ENCODE results near the gene FANCE. TPM values are rescaled to one million over a fixed set of nuclear protein-coding genes. Genes with fewer than 3 reads are reported as not detected.

Gene FANCE
- total RNA-seq, 1 donor from 2014 or later: 19.6 TPM

DNA sequence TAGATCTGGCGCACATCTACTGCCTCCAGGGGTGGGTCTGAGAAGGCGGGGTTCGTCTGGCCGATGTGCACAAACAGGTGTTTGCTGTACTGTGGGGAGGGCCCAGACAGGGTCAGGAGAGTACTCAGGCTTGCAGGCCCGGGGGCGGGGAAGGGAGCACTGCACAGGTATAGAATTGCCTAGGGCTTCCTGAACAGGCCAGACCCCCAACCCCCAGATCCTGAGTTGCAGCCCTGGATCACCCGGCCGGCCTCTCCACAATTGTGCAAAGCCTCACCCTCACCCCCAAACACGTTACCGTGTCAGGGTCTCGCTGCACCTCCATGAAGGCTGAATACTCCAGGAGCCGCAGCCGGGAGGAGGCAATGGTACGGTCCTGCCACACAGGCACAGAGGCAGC, 23.9 kb downstream of the FANCE start:
- intact Hi-C loops (cut with micrococcal nuclease): no loop called here
- DNase-seq: no peak
- H3K27me3 Mint-ChIP-seq: no peaks in the 10 kb centered on the region
- peaks cover 15% of the 10 kb centered on the region for H3K4me1 Mint-ChIP-seq
- H3K4me3 Mint-ChIP-seq: no peak overlapping the region
- peaks cover 29% of the 10 kb centered on the region for H3K36me3 Mint-ChIP-seq (ENCODE audit: low read depth)
- H3K27ac Mint-ChIP-seq: no peak overlapping the region
- no peaks in the 10 kb centered on the region for H3K9me3 Mint-ChIP-seq

DNA sequence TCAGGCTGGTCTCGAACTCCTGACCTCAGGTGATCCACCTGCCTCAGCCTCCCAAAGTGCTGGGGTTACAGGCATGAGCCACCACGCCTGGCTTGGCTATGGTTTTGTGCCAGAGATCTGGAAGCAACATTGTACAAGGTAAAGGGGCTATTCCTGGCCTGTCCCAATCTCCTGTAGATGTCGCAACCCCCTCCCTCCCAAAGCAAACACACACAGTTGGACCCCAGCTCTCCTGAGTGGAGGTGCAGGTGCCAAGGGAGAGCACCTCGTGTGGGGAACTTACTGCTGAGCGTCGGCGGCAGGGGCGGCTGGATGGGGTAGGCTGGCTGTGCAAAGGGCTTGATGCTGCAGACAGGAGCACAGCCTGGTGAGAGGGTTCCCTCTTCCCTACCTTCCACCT, 24.9 kb downstream of the FANCE start:
- DNase-seq: no peak
- Mint-ChIP-seq H3K4me3 (no peak overlapping the region), H3K4me1 (peaks cover 8% of the 10 kb centered on the region), H3K9me3 (no peaks in the 10 kb centered on the region), H3K27me3 (no peaks in the 10 kb centered on the region), H3K36me3 (ENCODE audit: low read depth) (peaks cover 19% of the 10 kb centered on the region), H3K27ac (no peak overlapping the region)
- intact Hi-C loops (cut with micrococcal nuclease): no loop called here

DNA sequence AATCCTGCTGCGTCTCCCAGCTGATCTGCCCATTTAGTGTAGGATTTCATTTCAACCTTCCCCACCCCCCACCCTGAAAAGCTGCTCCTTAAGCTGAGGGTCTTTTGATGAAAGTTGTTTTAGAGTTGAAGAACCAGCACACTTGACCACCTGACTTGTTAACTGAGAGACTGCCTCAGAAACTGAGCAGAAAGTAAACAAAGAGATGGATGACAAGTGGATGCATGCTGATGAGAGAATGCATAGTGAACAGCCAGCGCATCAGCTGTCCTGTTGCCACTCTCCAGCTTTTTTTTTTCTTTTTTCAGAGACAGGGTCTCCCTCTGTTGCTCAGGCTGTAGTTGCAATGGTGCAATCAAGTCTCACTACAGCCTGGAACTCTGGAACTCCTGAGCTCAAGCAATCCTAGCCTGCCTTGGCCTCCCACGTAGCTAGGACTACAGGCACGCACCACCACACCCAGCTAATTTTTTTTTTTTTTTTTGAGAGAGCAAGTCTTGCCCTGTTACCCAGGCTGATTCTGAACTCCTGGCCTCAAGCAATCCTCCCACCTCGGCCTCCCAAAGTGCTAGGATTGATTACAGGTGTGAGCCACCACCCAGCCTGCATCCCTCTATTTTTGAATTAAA, 25.5 kb downstream of the FANCE start:
- H3K27ac Mint-ChIP-seq: no peak overlapping the region
- DNase-seq: no peak
- intact Hi-C loops (cut with micrococcal nuclease): no loop called here
- no peaks in the 10 kb centered on the region for H3K9me3 Mint-ChIP-seq
- no peak overlapping the region for H3K4me3 Mint-ChIP-seq
- peaks cover 13% of the 10 kb centered on the region for H3K36me3 Mint-ChIP-seq (ENCODE audit: low read depth)
- H3K27me3 Mint-ChIP-seq: no peaks in the 10 kb centered on the region
- peaks cover 3% of the 10 kb centered on the region for H3K4me1 Mint-ChIP-seq

DNA sequence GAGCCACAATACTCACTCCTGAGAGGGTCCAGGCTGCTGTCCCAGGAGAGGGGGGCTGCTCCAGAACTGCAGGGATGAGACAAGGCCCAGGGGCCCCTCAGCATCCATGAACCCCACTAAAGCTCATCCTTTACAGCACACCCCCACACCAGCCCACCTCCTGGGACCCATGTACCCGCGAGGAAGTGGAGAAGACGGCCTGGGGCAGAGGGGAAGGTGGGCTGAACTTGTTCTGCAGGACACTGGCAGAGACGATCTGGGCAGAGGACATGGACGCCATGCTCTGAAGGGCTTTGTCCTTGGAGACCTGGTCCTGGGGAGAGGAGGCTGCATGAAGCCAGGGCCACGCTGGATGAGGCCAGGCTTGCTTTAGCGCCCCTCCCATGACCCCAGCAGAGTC, 26.1 kb downstream of the FANCE start:
- no peak for DNase-seq
- H3K4me1 Mint-ChIP-seq: peaks cover 3% of the 10 kb centered on the region
- no peaks in the 10 kb centered on the region for H3K27me3 Mint-ChIP-seq
- no peak overlapping the region for H3K27ac Mint-ChIP-seq
- H3K4me3 Mint-ChIP-seq: no peak overlapping the region
- peaks cover 8% of the 10 kb centered on the region for H3K36me3 Mint-ChIP-seq (ENCODE audit: low read depth)
- no peaks in the 10 kb centered on the region for H3K9me3 Mint-ChIP-seq
- intact Hi-C loops (cut with micrococcal nuclease): no loop called here

DNA sequence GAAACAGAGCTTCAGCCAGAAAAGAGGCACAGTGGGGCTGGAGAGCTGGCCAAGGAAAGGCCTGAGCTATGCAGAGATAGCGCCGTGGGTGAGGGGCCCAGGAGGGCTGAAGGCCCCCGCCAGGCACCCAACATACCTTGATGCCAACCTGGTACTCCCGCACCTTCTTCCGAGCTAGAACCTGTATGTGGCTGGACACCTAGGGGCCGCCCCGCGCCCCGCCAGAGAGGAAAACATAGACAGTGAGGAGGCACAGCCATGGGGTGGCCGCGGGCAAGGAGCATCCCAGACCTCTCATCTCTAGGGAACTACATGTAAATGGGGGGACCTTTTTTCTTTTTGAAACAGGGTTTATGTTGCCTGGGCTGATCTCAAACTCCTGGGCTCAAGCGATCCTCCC, 28.0 kb downstream of the FANCE start:
- intact Hi-C loops (cut with micrococcal nuclease): no loop called here
- H3K27me3 Mint-ChIP-seq: no peaks in the 10 kb centered on the region
- no peak overlapping the region for H3K27ac Mint-ChIP-seq
- H3K36me3 Mint-ChIP-seq (ENCODE audit: low read depth): no peaks in the 10 kb centered on the region
- peaks cover 3% of the 10 kb centered on the region for H3K4me1 Mint-ChIP-seq
- H3K9me3 Mint-ChIP-seq: no peaks in the 10 kb centered on the region
- H3K4me3 Mint-ChIP-seq: no peak overlapping the region
- DNase-seq: no peak

DNA sequence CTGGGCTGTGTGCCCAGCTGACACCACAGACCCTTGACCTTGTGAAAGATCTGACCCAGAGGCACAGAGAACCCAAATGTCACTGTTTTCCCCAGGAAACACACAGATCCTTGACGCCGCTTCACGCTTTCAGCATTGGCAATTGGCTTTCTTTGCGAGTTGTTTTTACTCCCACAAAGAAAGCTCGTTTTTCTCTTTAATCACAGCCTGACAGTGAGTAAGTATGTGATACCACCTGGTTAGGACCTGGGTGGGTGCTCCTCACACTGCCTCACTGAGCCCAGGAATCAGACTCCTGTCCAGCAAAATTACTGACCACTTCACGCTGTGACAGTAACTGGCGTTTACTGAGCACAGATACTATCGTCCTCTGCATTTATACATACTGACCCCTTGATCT, 29.1 kb downstream of the FANCE start:
- no peaks in the 10 kb centered on the region for H3K9me3 Mint-ChIP-seq
- H3K4me1 Mint-ChIP-seq: no peaks in the 10 kb centered on the region
- H3K36me3 Mint-ChIP-seq (ENCODE audit: low read depth): no peaks in the 10 kb centered on the region
- H3K27me3 Mint-ChIP-seq: no peaks in the 10 kb centered on the region
- DNase-seq: no peak
- intact Hi-C loops (cut with micrococcal nuclease): no loop called here
- H3K4me3 Mint-ChIP-seq: no peak overlapping the region
- no peak overlapping the region for H3K27ac Mint-ChIP-seq

DNA sequence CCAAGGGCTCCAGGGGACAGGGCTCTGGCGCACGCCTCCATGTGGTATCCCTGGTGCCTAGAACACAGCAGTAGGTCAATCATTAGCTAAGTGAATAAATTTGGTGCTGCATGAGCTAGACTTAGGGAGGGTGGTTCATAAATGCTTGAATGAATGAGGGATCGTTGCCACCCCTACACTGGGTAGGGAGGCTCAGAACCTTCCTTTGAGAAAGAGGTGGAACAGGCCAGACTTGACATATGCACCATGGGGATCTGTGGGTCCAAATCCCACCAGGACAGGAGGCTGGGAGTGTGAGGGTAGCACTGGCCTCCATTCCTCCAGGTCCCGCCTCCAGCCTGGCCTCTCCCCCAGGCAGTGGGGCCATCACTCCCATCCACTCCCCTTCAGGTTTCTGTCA, 30.9 kb downstream of the FANCE start:
- Mint-ChIP-seq H3K27ac (no peak overlapping the region), H3K36me3 (ENCODE audit: low read depth) (no peaks in the 10 kb centered on the region), H3K4me3 (no peak overlapping the region)

DNA sequence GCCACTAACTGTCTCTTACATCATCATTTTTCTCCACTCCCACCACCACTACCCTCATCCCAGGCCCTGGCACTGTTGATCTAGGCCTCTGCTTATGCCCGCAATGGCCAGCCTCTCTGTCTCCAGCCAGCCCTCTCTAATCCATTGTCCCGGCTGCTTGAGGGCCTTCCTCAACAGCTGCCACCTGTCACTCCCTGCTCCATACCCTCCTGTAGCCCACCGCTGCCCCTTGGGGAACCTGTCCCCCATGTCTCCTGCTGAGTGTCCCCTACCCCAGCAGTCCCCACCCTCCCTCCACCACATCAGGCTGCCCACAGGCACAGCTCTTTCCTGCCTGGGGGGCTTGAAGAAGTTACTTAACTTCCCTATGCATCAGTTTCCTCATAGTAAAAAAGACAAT, 31.4 kb downstream of the FANCE start:
- Mint-ChIP-seq H3K9me3 (no peaks in the 10 kb centered on the region), H3K27ac (no peak overlapping the region), H3K27me3 (no peaks in the 10 kb centered on the region), H3K4me3 (no peak overlapping the region), H3K36me3 (ENCODE audit: low read depth) (no peaks in the 10 kb centered on the region), H3K4me1 (peaks cover 6% of the 10 kb centered on the region)
- DNase-seq: no peak
- intact Hi-C loops (cut with micrococcal nuclease): no loop called here

More for the DNA sequence above, 30.9 kb downstream of the FANCE start:
- Mint-ChIP-seq H3K9me3 (no peaks in the 10 kb centered on the region), H3K4me1 (peaks cover 3% of the 10 kb centered on the region), H3K27me3 (no peaks in the 10 kb centered on the region)
- no peak for DNase-seq
- intact Hi-C loops (cut with micrococcal nuclease): no loop called here

DNA sequence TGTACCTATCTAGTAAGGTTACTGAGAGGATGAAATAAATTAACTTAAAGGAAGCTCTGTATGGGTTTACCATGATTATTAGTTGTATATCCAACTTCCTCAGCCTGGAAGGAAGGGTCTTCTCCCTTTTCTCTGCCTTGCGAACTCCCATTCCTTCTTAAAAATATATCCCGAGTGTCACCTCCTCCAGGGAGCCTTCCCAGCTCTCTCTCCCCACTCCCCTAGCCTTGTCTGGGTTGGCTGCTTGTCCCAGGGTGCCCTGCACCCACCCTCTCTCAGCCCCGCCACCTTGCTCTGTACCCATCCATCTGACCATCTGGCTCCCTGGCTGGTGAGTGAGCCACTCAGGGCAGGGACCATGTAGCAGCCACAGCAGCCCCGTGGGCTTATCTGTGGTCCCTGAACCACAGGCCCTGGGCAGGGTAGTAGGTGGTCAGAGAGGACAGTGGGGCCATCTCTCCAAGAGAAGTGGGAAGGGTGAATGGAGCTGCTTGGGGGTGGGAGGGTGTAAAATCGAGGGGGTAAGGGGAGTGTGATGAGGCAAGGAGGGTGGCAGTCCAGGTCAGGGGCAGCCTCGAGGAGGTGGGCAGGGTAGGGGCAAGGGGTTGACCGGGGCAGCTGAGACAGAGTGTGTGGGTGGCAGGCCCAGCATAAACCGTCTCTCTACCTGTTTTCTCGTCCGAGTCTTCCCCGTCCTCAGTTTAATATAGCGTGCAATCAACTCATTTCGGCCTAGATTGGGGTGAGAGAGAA, 31.9 kb downstream of the FANCE start:
- intact Hi-C loops (cut with micrococcal nuclease): no loop called here
- Mint-ChIP-seq H3K9me3 (no peaks in the 10 kb centered on the region), H3K27ac (no peak overlapping the region), H3K27me3 (no peaks in the 10 kb centered on the region), H3K4me3 (no peak overlapping the region), H3K36me3 (ENCODE audit: low read depth) (no peaks in the 10 kb centered on the region), H3K4me1 (peaks cover 6% of the 10 kb centered on the region)
- DNase-seq: no peak

DNA sequence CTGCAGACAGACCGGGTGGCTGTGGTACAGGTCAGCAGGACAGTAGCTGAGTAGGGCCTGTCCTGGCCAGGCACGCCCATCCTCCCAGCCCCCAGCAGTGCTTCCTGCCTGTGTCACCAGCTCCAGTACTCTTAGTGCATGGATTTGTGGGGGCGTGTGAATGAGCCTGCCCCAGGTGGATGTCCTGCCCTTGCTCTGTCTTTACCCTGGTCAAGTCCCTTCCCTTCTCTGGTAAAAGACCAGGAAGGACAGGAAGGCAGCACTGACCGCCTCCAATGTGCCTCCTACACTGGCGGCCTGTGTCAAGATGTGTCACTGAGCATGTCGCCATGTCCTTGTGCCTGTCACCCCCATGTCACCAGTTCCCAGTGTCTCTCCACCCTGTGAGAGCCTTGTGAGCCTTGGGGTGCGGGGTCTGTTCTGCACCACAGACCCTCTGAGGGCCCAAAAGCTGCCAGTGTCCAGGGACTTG, 32.8 kb downstream of the FANCE start:
- Mint-ChIP-seq H3K27ac (no peak overlapping the region), H3K4me3 (no peak overlapping the region), H3K9me3 (no peaks in the 10 kb centered on the region), H3K27me3 (no peaks in the 10 kb centered on the region), H3K36me3 (ENCODE audit: low read depth) (no peaks in the 10 kb centered on the region), H3K4me1 (peaks cover 6% of the 10 kb centered on the region)
- DNase-seq: no peak
- intact Hi-C loops (cut with micrococcal nuclease): no loop called here

DNA sequence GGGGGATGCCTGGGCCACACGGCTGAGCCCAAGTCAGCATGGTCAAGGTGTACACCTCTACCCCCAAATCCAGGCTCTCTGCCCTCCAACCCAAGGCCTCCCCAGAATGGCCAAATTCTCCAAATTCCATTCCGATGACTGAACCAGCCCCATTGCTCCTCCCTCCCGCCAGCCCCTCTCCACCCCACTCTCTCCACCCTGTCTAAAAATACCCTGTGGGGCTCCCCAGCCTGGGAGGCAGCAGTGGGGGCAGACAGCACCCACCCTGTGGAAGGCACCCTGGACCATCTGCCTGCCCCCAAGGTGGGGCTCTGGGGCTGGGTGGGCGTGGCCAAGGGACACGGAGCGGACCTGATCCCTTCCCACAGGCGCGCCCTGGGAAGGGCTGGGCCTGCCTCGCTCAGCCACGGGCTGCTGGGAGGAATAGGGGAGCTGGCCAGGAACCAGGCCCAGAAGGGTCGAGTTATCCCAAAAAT, 33.3 kb downstream of the FANCE start:
- Mint-ChIP-seq H3K4me1 (peaks cover 6% of the 10 kb centered on the region), H3K27ac (no peak overlapping the region), H3K9me3 (no peaks in the 10 kb centered on the region), H3K27me3 (no peaks in the 10 kb centered on the region), H3K36me3 (ENCODE audit: low read depth) (no peaks in the 10 kb centered on the region), H3K4me3 (no peak overlapping the region)
- intact Hi-C loops (cut with micrococcal nuclease): no loop called here
- DNase-seq: no peak

DNA sequence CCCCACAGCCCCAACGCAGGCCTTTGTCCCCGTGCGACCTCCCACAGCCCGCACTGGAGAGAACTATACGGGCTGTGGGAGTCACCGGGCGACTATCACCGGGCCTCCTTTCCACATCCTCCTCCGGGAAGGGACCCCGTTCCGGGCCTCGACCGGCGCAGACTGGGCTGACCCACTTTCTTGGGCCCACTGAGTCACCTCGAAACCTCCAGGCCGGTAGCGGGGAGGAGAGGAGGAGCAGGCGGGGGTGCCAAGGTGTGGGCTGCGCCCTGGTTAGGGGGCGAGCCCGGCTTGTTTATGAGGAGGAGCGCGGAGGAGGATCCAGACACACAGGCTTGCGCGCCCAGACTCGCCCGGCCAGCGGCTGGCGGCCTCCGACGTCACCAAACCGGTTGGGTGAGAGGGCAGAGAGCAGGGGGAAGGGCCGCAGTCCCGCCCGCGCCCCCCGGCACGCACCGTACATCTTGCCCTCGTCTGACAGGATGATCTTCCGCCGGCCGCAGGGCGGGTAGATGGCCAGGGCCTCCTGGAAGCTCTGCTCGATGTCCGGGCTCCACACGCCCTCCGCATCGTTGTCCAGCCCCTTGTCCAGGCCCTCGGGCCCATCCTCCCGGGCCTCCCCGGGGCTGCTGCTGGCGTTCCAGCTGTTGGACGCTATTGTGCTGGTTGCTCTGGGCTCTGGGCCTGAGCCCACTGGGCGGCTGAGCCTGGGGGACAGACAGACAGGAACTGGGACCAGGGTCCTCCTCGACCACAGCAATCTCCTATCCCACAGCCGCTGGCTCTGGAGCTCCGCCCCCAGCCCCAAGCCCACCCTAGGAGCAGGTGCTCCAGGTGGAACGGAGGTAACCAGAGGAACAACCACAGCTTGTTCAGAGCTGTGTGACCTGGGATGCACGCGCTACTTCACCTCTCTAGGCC, 34.1 kb downstream of the FANCE start:
- no peak overlapping the region for H3K4me3 Mint-ChIP-seq
- DNase-seq: no peak
- H3K4me1 Mint-ChIP-seq: peaks cover 6% of the 10 kb centered on the region
- H3K9me3 Mint-ChIP-seq: no peaks in the 10 kb centered on the region
- intact Hi-C loops (cut with micrococcal nuclease): no loop called here
- H3K36me3 Mint-ChIP-seq (ENCODE audit: low read depth): no peaks in the 10 kb centered on the region
- H3K27me3 Mint-ChIP-seq: peaks cover 5% of the 10 kb centered on the region
- H3K27ac Mint-ChIP-seq: no peak overlapping the region

DNA sequence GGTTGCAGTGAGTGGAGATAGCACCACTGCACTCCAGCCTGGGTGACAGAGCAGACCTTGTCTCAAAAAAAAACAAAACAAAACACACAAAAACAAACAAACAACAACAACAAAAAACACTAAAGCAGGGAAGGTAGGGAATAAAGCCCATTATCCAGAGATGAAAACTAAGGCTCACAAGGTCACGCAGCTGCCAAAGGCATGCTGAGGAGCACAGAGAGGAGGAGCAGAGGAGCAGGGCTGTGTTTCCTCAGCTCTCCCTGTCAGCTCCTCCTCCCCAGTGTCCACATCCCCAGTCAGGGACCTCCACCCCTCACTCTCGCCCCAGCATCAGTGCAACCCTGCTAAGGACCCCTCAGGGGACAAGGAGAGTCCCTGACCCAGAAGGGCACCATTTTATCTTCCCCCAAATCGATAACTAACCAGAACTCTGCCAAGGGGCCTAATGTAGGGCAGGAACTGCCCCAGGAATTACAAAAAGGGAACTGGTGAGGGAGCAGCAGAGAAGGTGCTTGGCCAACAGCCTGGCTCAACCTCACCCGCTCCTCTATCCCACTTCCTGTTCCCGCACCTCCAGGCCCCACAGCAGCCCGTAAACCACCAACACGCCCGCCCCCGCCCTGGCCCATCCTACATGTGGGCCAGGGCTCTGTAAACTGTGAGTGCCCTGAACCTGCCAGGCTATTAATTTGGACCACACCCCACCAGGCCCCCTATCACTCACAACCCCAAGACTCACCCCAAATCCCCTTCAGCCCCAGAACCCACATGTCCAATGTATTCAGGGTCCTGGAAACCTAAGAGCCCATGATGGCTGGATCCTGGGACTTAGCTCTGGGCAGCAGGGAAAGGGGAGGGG, 35.7 kb downstream of the FANCE start:
- no peak overlapping the region for H3K27ac Mint-ChIP-seq
- no peaks in the 10 kb centered on the region for H3K9me3 Mint-ChIP-seq
- no peak for DNase-seq
- intact Hi-C loops (cut with micrococcal nuclease): no loop called here
- peaks cover 6% of the 10 kb centered on the region for H3K4me1 Mint-ChIP-seq
- no peaks in the 10 kb centered on the region for H3K36me3 Mint-ChIP-seq (ENCODE audit: low read depth)
- peaks cover 8% of the 10 kb centered on the region for H3K27me3 Mint-ChIP-seq
- H3K4me3 Mint-ChIP-seq: no peak overlapping the region

Measured in activated CD4-positive, alpha-beta T cell treated with anti-CD3 and anti-CD28 coated beads, Interleukin-2, amount 10 ng/mL, durations not matched to agents 24 days and 14 days (primary cell).